K562 (cell line): ENCODE measurements around the gene SLC16A5. TPM values are rescaled to one million over a fixed set of nuclear protein-coding genes. Genes with fewer than 3 reads are reported as not detected.

Experiments used
- CXXC5 ChIP-seq: fragments of 250-450 bp; sonication (Bioruptor Pico); IDR thresholded peaks from 2 replicates; pipeline ENCODE4 v1.8.0; 2022; ENCODE audit warnings: inconsistent platforms, mild to moderate bottlenecking, moderate library complexity
- EP300 ChIP-seq: IDR thresholded peaks from 2 replicates; pipeline ENCODE4 v1.6.1; 2012; ENCODE audit warnings: low read length, improper control_type of control experiment
- ETV5 ChIP-seq: sonication (generic); formaldehyde crosslinking; IDR thresholded peaks from 2 replicates; pipeline ENCODE4 v1.4.0; 2020; ENCODE audit warnings: low read depth, mild to moderate bottlenecking, missing genetic modification reagents
- HCFC1 ChIP-seq: IDR thresholded peaks from 2 replicates; pipeline ENCODE4 v1.6.1; 2012; ENCODE audit warnings: low read depth, low read length, improper control_type of control experiment
- NFXL1 ChIP-seq: fragments of 450-650 bp; formaldehyde crosslinking; IDR thresholded peaks from 2 replicates; pipeline ENCODE4 v1.4.0; 2021; ENCODE audit warnings: mild to moderate bottlenecking
- RHOXF2B ChIP-seq: fragments of 250-450 bp; sonication (Bioruptor Pico); conservative IDR thresholded peaks from 2 replicates; pipeline ENCODE4 v1.5.1; 2021
- SUPT5H ChIP-seq: fragments of 450-650 bp; IDR thresholded peaks from 2 replicates; pipeline ENCODE4 v1.6.1; 2016
- ZKSCAN3 ChIP-seq: fragments of 250-450 bp; sonication (Bioruptor Pico); IDR thresholded peaks from 2 replicates; pipeline ENCODE4 v1.4.0; 2020
- ZNF384 ChIP-seq: IDR thresholded peaks from 2 replicates; pipeline ENCODE4 v1.6.1; 2012; ENCODE audit warnings: low read depth, low read length, improper control_type of control experiment
- ZNF77 ChIP-seq: fragments of 250-450 bp; sonication (Bioruptor Pico); IDR thresholded peaks from 2 replicates; pipeline ENCODE4 v1.5.0; 2020
- polyA plus RNA-seq, 8 experiments: library from polyadenylated mRNA; depleted of rRNA in 4 of 8; stranded (reverse) in 5 of 8; unstranded in 3 of 8; fragments of >200 nt; fragmentation: Nextera tagmentation in 2 of 8; fragmentation: Illumina TruSeq in 1 of 8; extraction: Ambion mirVana in 2 of 8; extraction: Trizol in 1 of 8; gene quantifications; 2 replicates each; pipeline versions ENCODE4 v1.2.1 to v1.2.3, GENCODE V29; 2011 to 2014; ENCODE audit warnings: inconsistent platforms in 1 of 8, missing spikeins in 1 of 8
- total RNA-seq, 7 experiments: library from RNA; depleted of rRNA in 6 of 7; stranded (reverse); fragments of >200 nt in 6 of 7; fragmentation: Illumina TruSeq in 2 of 7; extraction: Trizol in 2 of 7; gene quantifications; 2 replicates each; pipeline versions ENCODE4 v1.2.1 to v1.2.3, GENCODE V29; 2011 to 2021; ENCODE audit warnings: low replicate concordance in 1 of 7
- TF ChIP-seq, protein P1 (sequence below), 2 experiments: fragments of 450-650 bp; IDR thresholded peaks; 2 replicates each; pipeline ENCODE4 v1.6.1; 2016; ENCODE audit warnings: mild to moderate bottlenecking in 2 of 2, borderline replicate concordance in 1 of 2, low read depth in 1 of 2, moderate library complexity in 1 of 2
- TF ChIP-seq, protein P2 (sequence below): fragments of 250-450 bp; sonication (Bioruptor Pico); IDR thresholded peaks from 2 replicates; pipeline ENCODE4 v1.5.0; 2020; ENCODE audit warnings: mild to moderate bottlenecking, borderline replicate concordance
- TF ChIP-seq, protein P3 (sequence below): sonication (generic); formaldehyde crosslinking; IDR thresholded peaks from 2 replicates; pipeline ENCODE4 v1.8.0; 2022; ENCODE audit warnings: missing genetic modification reagents, mild to moderate bottlenecking, borderline replicate concordance
- TF ChIP-seq, protein P4 (sequence below), 2 experiments: IDR thresholded peaks; 2 replicates each; pipeline ENCODE4 v1.6.1; 2012; ENCODE audit warnings: improper control_type of control experiment in 2 of 2, low read depth in 2 of 2, low read length in 2 of 2, borderline replicate concordance in 1 of 2

Gene SLC16A5
- total and polyA plus RNA-seq, 9 of the 15 experiments (the other 6 are each of a cell fraction or from before 2014, with no cell fraction given) = 0.06 to 2.6 (median 0.91) TPM

DNA sequence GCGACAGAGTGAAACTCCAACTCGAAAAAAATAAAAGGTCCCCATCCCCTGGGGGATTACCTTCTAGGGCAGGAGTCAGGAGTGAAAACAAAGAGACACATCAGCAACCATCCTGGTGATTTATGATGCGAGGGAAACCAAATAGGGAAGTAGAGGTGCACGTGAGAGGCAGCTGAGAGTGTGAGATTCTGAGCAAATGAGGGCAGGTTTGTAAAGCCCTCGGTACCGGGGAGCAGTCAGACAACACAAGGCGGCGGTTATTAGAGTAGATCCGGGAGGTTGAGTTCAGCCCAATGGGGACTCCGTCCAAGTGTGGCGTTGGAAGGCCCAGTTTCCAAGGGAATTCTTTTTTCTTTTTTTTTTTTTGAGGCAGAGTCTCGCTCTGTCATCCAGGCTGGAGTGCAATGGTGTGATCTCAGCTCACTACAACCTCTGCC is 14.6 kb downstream of the SLC16A5 start (continued):
- TF ChIP-seq, protein P1, sequence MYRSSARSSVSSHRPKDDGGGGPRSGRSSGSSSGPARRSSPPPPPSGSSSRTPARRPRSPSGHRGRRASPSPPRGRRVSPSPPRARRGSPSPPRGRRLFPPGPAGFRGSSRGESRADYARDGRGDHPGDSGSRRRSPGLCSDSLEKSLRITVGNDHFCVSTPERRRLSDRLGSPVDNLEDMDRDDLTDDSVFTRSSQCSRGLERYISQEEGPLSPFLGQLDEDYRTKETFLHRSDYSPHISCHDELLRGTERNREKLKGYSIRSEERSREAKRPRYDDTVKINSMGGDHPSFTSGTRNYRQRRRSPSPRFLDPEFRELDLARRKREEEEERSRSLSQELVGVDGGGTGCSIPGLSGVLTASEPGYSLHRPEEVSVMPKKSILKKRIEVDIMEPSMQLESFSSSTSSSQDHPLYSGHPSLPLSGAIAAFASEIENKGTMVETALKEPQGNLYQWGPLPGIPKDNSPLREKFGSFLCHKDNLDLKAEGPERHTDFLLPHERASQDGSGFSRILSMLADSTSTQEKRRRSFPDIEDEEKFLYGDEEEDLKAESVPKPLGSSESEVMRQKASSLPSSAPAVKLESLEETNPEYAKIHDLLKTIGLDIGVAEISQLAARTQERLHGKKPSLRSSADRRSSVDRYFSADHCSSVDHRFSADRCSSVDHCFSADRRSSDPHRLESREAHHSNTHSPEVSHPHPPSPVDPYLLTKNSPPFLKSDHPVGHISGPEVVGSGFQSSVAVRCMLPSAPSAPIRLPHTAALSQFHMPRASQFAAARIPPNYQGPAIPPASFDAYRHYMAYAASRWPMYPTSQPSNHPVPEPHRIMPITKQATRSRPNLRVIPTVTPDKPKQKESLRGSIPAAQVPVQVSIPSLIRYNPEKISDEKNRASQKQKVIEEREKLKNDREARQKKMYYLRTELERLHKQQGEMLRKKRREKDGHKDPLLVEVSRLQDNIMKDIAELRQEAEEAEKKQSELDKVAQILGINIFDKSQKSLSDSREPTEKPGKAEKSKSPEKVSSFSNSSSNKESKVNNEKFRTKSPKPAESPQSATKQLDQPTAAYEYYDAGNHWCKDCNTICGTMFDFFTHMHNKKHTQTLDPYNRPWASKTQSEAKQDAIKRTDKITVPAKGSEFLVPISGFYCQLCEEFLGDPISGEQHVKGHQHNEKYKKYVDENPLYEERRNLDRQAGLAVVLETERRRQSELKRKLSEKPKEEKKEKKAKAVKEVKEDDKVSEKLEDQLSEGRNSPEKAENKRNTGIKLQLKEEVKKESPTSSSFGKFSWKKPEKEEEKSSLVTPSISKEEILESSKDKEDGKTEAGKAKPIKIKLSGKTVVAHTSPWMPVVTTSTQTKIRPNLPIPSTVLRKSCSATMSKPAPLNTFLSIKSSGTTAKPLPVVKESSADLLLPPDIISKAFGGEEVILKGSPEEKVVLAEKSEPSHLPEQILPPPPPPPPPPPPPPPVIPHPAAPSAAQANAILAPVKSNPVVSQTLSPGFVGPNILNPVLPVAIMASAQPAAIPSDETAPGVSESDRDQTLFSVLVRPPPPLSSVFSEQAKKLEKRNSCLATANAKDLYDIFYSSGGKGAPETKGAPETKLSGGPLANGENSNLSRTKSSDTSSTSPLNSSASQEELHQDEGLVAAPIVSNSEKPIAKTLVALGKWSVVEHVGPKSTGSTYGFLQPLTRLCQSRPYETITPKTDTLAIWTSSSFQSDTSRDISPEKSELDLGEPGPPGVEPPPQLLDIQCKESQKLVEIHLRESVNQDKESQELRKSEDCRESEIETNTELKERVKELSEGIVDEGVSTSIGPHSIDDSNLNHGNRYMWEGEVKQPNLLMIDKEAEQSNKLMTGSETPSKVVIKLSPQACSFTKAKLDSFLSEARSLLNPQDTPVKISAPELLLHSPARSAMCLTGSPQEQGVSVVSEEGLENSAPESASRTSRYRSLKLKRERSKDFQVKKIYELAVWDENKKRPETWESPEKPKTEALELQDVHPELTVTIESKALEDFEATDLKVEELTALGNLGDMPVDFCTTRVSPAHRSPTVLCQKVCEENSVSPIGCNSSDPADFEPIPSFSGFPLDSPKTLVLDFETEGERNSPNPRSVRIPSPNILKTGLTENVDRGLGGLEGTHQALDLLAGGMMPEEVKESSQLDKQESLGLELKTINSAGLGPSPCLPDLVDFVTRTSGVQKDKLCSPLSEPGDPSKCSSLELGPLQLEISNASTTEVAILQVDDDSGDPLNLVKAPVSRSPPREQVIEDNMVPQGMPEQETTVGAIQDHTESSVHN (IDR thresholded peaks at IDR 0.05; ENCODE audit: borderline replicate concordance in 1 of 2, low read depth in 1 of 2) = peak in 1 of 2 experiments; percentile 87; a peak in 2 of 4 replicates
- TF ChIP-seq ZKSCAN3 (CRISPR knock-in tag) = no peak
- TF ChIP-seq HCFC1 = no peak
- TF ChIP-seq, protein P2, sequence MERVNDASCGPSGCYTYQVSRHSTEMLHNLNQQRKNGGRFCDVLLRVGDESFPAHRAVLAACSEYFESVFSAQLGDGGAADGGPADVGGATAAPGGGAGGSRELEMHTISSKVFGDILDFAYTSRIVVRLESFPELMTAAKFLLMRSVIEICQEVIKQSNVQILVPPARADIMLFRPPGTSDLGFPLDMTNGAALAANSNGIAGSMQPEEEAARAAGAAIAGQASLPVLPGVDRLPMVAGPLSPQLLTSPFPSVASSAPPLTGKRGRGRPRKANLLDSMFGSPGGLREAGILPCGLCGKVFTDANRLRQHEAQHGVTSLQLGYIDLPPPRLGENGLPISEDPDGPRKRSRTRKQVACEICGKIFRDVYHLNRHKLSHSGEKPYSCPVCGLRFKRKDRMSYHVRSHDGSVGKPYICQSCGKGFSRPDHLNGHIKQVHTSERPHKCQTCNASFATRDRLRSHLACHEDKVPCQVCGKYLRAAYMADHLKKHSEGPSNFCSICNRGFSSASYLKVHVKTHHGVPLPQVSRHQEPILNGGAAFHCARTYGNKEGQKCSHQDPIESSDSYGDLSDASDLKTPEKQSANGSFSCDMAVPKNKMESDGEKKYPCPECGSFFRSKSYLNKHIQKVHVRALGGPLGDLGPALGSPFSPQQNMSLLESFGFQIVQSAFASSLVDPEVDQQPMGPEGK = no peak
- TF ChIP-seq NFXL1 (CRISPR knock-in tag) = no peak
- no peak for TF ChIP-seq SUPT5H
- no peak for TF ChIP-seq RHOXF2B (CRISPR knock-in tag)
- no peak for TF ChIP-seq ETV5 (CRISPR knock-in tag)
- 0 out of 2 replicates have a peak, but pooled peaks have one; percentile 42 for TF ChIP-seq CXXC5 (CRISPR knock-in tag)
- no peak for TF ChIP-seq ZNF77
- TF ChIP-seq ZNF384 = no peak
- TF ChIP-seq, protein P3, sequence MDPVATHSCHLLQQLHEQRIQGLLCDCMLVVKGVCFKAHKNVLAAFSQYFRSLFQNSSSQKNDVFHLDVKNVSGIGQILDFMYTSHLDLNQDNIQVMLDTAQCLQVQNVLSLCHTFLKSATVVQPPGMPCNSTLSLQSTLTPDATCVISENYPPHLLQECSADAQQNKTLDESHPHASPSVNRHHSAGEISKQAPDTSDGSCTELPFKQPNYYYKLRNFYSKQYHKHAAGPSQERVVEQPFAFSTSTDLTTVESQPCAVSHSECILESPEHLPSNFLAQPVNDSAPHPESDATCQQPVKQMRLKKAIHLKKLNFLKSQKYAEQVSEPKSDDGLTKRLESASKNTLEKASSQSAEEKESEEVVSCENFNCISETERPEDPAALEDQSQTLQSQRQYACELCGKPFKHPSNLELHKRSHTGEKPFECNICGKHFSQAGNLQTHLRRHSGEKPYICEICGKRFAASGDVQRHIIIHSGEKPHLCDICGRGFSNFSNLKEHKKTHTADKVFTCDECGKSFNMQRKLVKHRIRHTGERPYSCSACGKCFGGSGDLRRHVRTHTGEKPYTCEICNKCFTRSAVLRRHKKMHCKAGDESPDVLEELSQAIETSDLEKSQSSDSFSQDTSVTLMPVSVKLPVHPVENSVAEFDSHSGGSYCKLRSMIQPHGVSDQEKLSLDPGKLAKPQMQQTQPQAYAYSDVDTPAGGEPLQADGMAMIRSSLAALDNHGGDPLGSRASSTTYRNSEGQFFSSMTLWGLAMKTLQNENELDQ (CRISPR knock-in tag) = no peak
- TF ChIP-seq, protein P4, sequence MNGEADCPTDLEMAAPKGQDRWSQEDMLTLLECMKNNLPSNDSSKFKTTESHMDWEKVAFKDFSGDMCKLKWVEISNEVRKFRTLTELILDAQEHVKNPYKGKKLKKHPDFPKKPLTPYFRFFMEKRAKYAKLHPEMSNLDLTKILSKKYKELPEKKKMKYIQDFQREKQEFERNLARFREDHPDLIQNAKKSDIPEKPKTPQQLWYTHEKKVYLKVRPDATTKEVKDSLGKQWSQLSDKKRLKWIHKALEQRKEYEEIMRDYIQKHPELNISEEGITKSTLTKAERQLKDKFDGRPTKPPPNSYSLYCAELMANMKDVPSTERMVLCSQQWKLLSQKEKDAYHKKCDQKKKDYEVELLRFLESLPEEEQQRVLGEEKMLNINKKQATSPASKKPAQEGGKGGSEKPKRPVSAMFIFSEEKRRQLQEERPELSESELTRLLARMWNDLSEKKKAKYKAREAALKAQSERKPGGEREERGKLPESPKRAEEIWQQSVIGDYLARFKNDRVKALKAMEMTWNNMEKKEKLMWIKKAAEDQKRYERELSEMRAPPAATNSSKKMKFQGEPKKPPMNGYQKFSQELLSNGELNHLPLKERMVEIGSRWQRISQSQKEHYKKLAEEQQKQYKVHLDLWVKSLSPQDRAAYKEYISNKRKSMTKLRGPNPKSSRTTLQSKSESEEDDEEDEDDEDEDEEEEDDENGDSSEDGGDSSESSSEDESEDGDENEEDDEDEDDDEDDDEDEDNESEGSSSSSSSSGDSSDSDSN (IDR thresholded peaks at IDR 0.05; ENCODE audit: borderline replicate concordance in 1 of 2, low read depth in 2 of 2, low read length in 2 of 2) = no peak
- 0 out of 2 replicates have a peak, but pooled peaks have one; percentile 22 for TF ChIP-seq EP300
